ENCODE results near the gene EDC4. TPM values are rescaled to one million over a fixed set of nuclear protein-coding genes. Genes with fewer than 3 reads are reported as not detected.

EDC4 gene
- total RNA-seq, 1 experiment from 2014 or later, result 43.5 TPM

Other genes with a start within 250 kb of the EDC4 start
- gene CARMIL2, start 227.9 kb upstream of the EDC4 start, total RNA-seq (2014; rRNA removed; shearing (Covaris generic)), result 0.43 TPM in 2 replicates
- 13.7 and 15.5 TPM in 2 replicates for gene ACD, start 212.8 kb upstream of the EDC4 start, total RNA-seq (2014; rRNA removed; shearing (Covaris generic))
- gene PARD6A, start 212.1 kb upstream of the EDC4 start, total RNA-seq (2014; rRNA removed; shearing (Covaris generic)), result 0.65 and 0.76 TPM in 2 replicates
- gene ENKD1, start 206.3 kb upstream of the EDC4 start, total RNA-seq (2014; rRNA removed; shearing (Covaris generic)), result 2.5 and 3.0 TPM in 2 replicates
- 0.81 and 0.96 TPM in 2 replicates for gene C16orf86, start 206.2 kb upstream of the EDC4 start, total RNA-seq (2014; rRNA removed; shearing (Covaris generic))
- 10.5 and 11.2 TPM in 2 replicates for gene GFOD2, start 153.7 kb upstream of the EDC4 start, total RNA-seq (2014; rRNA removed; shearing (Covaris generic))
- gene RANBP10, start 66.5 kb upstream of the EDC4 start, total RNA-seq (2014; rRNA removed; shearing (Covaris generic)), result 3.9 and 4.9 TPM in 2 replicates
- 0.33 and 0.49 TPM in 2 replicates for gene TSNAXIP1, start 66.2 kb upstream of the EDC4 start, total RNA-seq (2014; rRNA removed; shearing (Covaris generic))
- gene THAP11, start 30.7 kb upstream of the EDC4 start, total RNA-seq (2014; rRNA removed; shearing (Covaris generic)), result 24.8 and 27.1 TPM in 2 replicates
- gene NUTF2, start 26.1 kb upstream of the EDC4 start, total RNA-seq (2014; rRNA removed; shearing (Covaris generic)), result 164 and 177 TPM in 2 replicates
- 15.4 and 18.8 TPM in 2 replicates for gene CENPT, start 25.4 kb upstream of the EDC4 start, total RNA-seq (2014; rRNA removed; shearing (Covaris generic))
- not detected in 2 replicates for gene NRN1L, start 11.8 kb downstream of the EDC4 start, total RNA-seq (2014; rRNA removed; shearing (Covaris generic))
- gene PSKH1, start 20.2 kb downstream of the EDC4 start, total RNA-seq (2014; rRNA removed; shearing (Covaris generic)), result 5.6 and 6.1 TPM in 2 replicates
- 0.99 and 1.7 TPM in 2 replicates for gene CTRL, start 58.8 kb downstream of the EDC4 start, total RNA-seq (2014; rRNA removed; shearing (Covaris generic))
- gene PSMB10, start 63.8 kb downstream of the EDC4 start, total RNA-seq (2014; rRNA removed; shearing (Covaris generic)), result 7.4 and 7.6 TPM in 2 replicates
- 2.3 and 4.5 TPM in 2 replicates for gene LCAT, start 71.1 kb downstream of the EDC4 start, total RNA-seq (2014; rRNA removed; shearing (Covaris generic))
- 12.6 and 15.1 TPM in 2 replicates for gene SLC12A4, start 95.6 kb downstream of the EDC4 start, total RNA-seq (2014; rRNA removed; shearing (Covaris generic))
- gene DPEP3, start 107.4 kb downstream of the EDC4 start, total RNA-seq (2014; rRNA removed; shearing (Covaris generic)), result not detected in 2 replicates
- gene DPEP2, start 126.4 kb downstream of the EDC4 start, total RNA-seq (2014; rRNA removed; shearing (Covaris generic)), result not detected in 2 replicates
- gene DPEP2NB, start 142.9 kb downstream of the EDC4 start, total RNA-seq (2014; rRNA removed; shearing (Covaris generic)), result not detected in 2 replicates
- 9.4 and 9.9 TPM in 2 replicates for gene DDX28, start 150.2 kb downstream of the EDC4 start, total RNA-seq (2014; rRNA removed; shearing (Covaris generic))
- gene DUS2, start 150.2 kb downstream of the EDC4 start, total RNA-seq (2014; rRNA removed; shearing (Covaris generic)), result 8.6 and 9.0 TPM in 2 replicates
- 52.7 and 53.9 TPM in 2 replicates for gene NFATC3, start 212.3 kb downstream of the EDC4 start, total RNA-seq (2014; rRNA removed; shearing (Covaris generic))

All from SJCRH30 (cell line).